GM12872 (cell line): ENCODE results near the gene LHFPL6.

ENCODE experiments used
- TF ChIP-seq, protein P1 (sequence below): IDR thresholded peaks from 3 replicates; pipeline ENCODE4 v1.5.1; 2011; ENCODE audit warnings: low read depth, mild to moderate bottlenecking, low read length, moderate library complexity; ENCODE audit not compliant: insufficient read depth

LHFPL6 gene

DNA sequence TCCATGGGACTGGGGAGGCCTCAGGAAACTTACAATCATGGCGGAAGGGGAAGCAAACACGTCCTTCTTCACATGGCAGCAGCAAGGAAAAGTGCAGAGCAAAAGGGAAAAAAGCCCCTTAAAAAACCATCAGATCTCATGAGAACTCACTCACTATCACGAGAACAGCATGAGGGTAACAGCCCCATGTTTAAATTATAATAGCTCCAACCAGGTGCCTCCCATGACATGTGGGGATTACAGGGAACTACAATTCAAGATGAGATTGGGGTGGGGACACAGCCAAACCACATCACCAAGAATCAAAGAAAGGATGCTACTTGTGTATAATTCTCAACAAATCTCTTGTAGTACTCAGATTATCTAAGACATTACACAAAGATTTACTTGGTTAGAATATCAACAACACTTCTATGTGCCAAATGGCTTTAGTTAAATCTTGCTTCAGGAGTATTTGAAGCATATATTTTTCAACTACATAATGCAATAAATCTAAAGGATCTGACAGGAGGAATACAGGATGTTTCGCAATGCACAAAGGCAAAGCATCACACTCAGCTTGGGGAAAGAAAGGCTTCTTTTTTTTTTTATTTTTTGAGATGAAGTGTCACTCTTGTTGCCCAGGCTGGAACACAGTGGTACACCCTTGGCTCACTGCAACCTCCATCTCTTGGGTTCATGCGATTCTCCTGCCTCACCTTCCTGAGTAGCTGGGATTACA lies 180.0 kb downstream of the LHFPL6 start:
- TF ChIP-seq, protein P1, sequence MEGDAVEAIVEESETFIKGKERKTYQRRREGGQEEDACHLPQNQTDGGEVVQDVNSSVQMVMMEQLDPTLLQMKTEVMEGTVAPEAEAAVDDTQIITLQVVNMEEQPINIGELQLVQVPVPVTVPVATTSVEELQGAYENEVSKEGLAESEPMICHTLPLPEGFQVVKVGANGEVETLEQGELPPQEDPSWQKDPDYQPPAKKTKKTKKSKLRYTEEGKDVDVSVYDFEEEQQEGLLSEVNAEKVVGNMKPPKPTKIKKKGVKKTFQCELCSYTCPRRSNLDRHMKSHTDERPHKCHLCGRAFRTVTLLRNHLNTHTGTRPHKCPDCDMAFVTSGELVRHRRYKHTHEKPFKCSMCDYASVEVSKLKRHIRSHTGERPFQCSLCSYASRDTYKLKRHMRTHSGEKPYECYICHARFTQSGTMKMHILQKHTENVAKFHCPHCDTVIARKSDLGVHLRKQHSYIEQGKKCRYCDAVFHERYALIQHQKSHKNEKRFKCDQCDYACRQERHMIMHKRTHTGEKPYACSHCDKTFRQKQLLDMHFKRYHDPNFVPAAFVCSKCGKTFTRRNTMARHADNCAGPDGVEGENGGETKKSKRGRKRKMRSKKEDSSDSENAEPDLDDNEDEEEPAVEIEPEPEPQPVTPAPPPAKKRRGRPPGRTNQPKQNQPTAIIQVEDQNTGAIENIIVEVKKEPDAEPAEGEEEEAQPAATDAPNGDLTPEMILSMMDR, result no peak

DNA sequence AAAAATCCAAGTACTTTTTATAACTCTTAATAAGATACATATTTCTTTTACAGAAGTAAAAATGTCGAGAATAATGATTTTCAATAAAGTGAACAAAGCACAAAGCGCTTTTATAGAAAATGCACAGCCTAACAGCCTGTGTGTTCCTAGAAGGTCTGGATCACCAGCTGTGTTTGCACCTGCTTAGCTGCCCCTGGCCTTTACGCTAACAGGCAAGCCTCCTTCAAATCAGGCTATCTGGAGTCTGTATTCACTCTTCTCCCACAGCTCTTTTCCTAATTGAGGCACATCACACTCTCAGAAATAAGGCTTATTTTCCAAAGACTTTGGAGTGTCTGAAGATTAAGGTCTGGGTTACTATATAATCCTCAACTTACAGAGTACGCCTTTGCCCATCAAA lies 183.1 kb downstream of the LHFPL6 start:
- TF ChIP-seq, protein P1, result no peak

DNA sequence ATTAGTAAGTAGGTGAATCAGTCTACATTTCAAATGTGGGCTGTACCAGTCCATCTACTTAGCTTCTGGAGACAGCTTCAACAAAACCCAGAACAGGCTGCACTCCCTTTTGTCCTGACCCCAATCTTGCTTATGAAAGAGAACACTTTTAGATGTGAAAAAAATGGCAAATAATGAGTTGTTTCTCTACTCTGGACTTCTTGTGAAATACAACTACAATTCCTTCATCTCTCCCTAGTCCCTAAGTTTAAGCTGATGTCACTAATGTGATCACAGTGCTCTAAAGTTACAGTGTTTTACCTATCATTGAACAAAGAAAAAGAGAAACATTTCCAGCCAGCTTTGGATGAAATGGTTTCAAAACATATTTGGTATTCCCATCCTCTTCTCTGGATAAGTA lies 183.9 kb downstream of the LHFPL6 start:
- TF ChIP-seq, protein P1, result no peak

DNA sequence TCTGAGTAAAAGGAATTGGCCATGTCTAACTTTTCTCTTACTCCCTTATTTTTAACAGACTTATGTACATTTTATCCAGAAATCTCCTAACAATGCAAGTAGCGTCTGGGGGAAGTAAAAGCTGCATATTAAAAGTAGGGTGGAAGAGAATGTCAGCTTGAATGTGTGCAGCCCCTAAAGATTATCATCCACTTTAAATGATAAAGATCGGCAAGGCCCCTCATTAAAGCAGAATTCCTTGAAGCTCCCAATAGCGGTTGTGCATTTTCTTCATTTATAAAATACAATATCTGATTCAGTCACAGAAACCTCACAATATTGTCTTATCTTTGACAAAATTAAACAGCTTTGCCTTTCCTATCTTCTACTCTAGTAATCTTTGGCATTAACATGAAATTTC lies 184.6 kb downstream of the LHFPL6 start:
- TF ChIP-seq, protein P1, result no peak

DNA sequence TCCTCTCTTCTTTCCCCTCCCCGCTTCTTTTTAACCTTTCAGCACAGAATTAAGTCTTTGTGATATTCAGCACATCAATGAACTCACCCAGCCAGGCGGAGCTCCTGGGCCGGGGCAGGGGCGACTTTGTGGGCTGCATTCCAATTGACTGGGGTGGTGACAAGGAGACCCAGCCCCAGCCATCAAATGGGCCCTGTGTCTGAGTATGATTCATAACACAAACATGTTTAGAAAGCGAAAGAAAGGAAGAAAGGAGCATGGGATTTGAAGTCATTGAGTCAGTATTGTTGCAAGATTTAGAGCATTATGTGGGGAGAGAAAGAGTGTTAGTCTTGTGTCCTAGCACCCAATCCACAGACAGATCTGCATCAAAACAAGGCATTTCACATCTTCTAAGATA lies 185.3 kb downstream of the LHFPL6 start:
- TF ChIP-seq, protein P1, result no peak

DNA sequence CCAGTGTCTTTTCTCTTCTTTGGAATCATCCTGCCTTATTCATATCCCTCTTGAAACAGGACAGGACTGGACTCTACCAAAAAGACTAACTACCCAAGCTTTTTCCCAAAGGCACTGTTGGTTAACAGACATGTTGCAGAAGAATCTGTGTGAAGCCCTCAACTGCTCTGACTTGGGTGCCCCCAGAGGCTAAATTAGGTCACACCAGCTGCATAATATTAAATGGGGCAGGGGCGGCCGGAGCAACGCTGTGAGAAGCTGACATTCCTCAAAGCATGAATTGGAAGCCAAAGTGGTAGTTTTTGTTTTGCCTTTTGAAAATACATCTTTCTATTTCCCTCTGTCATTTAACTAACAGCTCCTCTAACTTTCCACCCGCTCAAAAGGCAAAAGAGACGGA lies 185.9 kb downstream of the LHFPL6 start:
- TF ChIP-seq, protein P1, result peak; percentile 33; the same call in 1 of the 3 replicates

DNA sequence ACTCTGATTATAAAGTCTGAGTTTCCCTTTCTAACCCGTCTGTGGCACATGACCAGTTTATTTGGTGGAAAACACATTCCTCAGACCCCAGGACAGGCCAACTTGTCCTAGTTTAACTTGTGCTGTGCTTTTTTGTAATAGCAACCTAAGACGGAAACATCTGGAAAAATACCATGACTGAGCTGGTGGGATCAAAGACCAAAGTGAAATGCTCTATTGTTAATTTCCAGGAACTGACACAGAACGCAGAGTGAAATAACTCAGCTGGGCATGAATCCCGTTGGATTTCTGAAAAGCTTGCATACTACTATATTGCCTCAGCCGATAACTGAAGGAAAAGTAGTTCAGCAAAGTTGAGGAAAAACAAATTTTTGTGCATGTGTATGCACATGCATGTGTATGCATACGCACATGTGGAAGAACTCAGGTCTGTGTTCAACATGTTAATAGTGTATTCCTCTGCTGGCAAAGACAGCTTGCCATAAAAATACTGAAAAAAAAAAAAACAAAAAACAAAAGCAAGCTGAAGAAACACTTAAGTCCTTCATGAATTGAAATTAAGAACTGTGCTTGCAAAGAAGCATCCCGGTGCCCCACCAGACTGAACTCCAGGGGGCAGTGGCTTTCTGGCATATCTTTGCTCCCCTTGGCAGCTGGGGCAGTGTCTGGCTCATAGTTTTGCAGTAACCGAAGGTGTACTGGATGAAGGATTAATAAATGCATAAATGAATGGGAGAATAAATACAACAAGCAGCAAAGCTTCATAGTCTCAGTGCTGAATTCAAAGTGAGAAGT lies 187.8 kb downstream of the LHFPL6 start:
- TF ChIP-seq, protein P1, result peak; percentile 46; the same call in 2 of the 3 replicates
